Loucy (cell line): Measurements from ENCODE around the gene RALGPS1.

ENCODE experiments used
- H2AFZ ChIP-seq: fragments of 200-600 bp; sonication (generic); 2 replicates; pipeline ENCODE4 v1.6.0; 2016; ENCODE audit warnings: antibody characterized with exemption, mild to moderate bottlenecking, low read length, moderate library complexity
- H3F3A ChIP-seq: fragments of 200-600 bp; 2 replicates; pipeline ENCODE4 v1.6.0; 2016; ENCODE audit warnings: antibody characterized with exemption, low read depth, mild to moderate bottlenecking
- H3K27me3 ChIP-seq: fragments of 200-600 bp; sonication (generic); 2 replicates; pipeline ENCODE4 v1.6.1; 2014; ENCODE audit warnings: low read length, mild to moderate bottlenecking; ENCODE audit not compliant: insufficient read depth, poor library complexity, severe bottlenecking
- H3K36me3 ChIP-seq: fragments of 200-600 bp; sonication (generic); 2 replicates; pipeline ENCODE4 v1.6.1; 2016; ENCODE audit warnings: low read length; ENCODE audit not compliant: insufficient read depth
- H3K4me1 ChIP-seq: fragments of 200-600 bp; sonication (generic); 2 replicates; pipeline ENCODE4 v1.5.1; 2014; ENCODE audit warnings: low read length, mild to moderate bottlenecking; ENCODE audit not compliant: insufficient read depth, poor library complexity, severe bottlenecking
- H3K4me2 ChIP-seq: fragments of 200-600 bp; sonication (generic); 2 replicates; pipeline ENCODE4 v1.6.0; 2014; ENCODE audit warnings: antibody characterized with exemption, low read length, low read depth, mild to moderate bottlenecking; ENCODE audit not compliant: poor library complexity, severe bottlenecking
- H3K4me3 ChIP-seq: fragments of 200-600 bp; sonication (generic); 2 replicates; pipeline ENCODE4 v1.5.1; 2014; ENCODE audit warnings: low read length, mild to moderate bottlenecking, mixed read lengths; ENCODE audit not compliant: poor library complexity, severe bottlenecking
- H3K79me2 ChIP-seq: fragments of 200-600 bp; sonication (generic); 2 replicates; pipeline ENCODE4 v1.6.1; 2014; ENCODE audit warnings: low read length; ENCODE audit not compliant: insufficient read depth
- H3K9ac ChIP-seq: fragments of 200-600 bp; sonication (generic); 2 replicates; pipeline ENCODE4 v1.6.0; 2014; ENCODE audit warnings: mild to moderate bottlenecking, low read depth, low read length, moderate library complexity; ENCODE audit not compliant: poor library complexity, severe bottlenecking
- H3K9me2 ChIP-seq: fragments of 200-600 bp; sonication (generic); replicated peaks from 2 replicates; pipeline ENCODE4 v1.6.1; 2016; ENCODE audit warnings: low read depth, low read length, mixed read lengths
- H3K9me3 ChIP-seq: fragments of 200-600 bp; sonication (generic); 2 replicates; pipeline ENCODE4 v1.6.1; 2014; ENCODE audit warnings: mild to moderate bottlenecking, antibody characterized with exemption, low read length, low read depth; ENCODE audit not compliant: insufficient read depth
- H4K20me1 ChIP-seq: fragments of 200-600 bp; sonication (generic); 2 replicates; pipeline ENCODE4 v1.6.0; 2014; ENCODE audit warnings: antibody characterized with exemption, low read length, mild to moderate bottlenecking; ENCODE audit not compliant: insufficient read depth, poor library complexity, severe bottlenecking
- EZH2phosphoT487 ChIP-seq: fragments of 200-600 bp; IDR thresholded peaks from 2 replicates; pipeline ENCODE4 v1.6.1; 2018; ENCODE audit warnings: antibody characterized with exemption, mild to moderate bottlenecking, moderate library complexity, borderline replicate concordance
- TF ChIP-seq, protein P1 (sequence below): fragments of 200-600 bp; sonication (generic); conservative IDR thresholded peaks from 2 replicates; pipeline ENCODE4 v1.5.1; 2014; ENCODE audit warnings: mild to moderate bottlenecking, antibody characterized with exemption, low read length

Gene RALGPS1

GRCh38 chr9:127175764-127176163 is 261.2 kb downstream of the RALGPS1 start:
- H3K36me3 ChIP-seq = no peaks in the 10 kb centered on the region
- H3K27me3 ChIP-seq = no peaks in the 10 kb centered on the region
- no peaks in the 10 kb centered on the region for H4K20me1 ChIP-seq
- TF ChIP-seq, protein P1, sequence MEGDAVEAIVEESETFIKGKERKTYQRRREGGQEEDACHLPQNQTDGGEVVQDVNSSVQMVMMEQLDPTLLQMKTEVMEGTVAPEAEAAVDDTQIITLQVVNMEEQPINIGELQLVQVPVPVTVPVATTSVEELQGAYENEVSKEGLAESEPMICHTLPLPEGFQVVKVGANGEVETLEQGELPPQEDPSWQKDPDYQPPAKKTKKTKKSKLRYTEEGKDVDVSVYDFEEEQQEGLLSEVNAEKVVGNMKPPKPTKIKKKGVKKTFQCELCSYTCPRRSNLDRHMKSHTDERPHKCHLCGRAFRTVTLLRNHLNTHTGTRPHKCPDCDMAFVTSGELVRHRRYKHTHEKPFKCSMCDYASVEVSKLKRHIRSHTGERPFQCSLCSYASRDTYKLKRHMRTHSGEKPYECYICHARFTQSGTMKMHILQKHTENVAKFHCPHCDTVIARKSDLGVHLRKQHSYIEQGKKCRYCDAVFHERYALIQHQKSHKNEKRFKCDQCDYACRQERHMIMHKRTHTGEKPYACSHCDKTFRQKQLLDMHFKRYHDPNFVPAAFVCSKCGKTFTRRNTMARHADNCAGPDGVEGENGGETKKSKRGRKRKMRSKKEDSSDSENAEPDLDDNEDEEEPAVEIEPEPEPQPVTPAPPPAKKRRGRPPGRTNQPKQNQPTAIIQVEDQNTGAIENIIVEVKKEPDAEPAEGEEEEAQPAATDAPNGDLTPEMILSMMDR = no peak
- TF ChIP-seq EZH2phosphoT487 = no peak
- no peak overlapping the region for H2AFZ ChIP-seq
- H3F3A ChIP-seq = no peaks in the 10 kb centered on the region; the same call in 1 of the 2 replicates
- H3K4me2 ChIP-seq = no peak overlapping the region
- H3K4me3 ChIP-seq = no peak overlapping the region
- peaks cover 21% of the 10 kb centered on the region for H3K4me1 ChIP-seq
- H3K79me2 ChIP-seq = no peaks in the 10 kb centered on the region
- H3K9me2 ChIP-seq = no peaks in the 10 kb centered on the region
- no peaks in the 10 kb centered on the region for H3K9me3 ChIP-seq
- no peak overlapping the region for H3K9ac ChIP-seq

DNA sequence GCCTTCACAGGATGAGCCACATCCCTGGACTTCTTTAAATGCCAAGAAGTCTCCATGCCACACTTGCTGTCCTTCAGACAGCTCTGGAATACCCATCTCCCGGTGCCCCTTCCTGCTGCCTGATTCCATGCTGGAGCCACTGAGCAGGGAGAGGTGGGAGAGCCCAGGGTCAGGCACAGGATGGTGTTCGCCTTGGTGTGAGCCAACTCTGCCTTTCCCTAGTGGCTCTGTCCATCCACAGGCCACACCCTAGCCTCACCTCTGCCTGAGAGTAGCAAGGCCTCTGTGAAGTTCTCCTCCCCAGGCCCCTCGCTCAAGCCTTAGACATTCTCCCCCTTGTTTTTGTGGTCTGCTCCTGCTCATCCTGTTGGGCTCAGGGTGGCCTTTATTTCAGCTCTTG is 262.0 kb downstream of the RALGPS1 start:
- Histone ChIP-seq H3K36me3 (no peaks in the 10 kb centered on the region), H3K27me3 (no peaks in the 10 kb centered on the region), H3K4me3 (no peak overlapping the region), H3K79me2 (no peaks in the 10 kb centered on the region), H3K4me1 (peaks cover 21% of the 10 kb centered on the region), H3K9me2 (no peaks in the 10 kb centered on the region), H4K20me1 (no peaks in the 10 kb centered on the region), H2AFZ (no peak overlapping the region), H3K9me3 (no peaks in the 10 kb centered on the region), H3F3A (no peaks in the 10 kb centered on the region; the same call in 1 of the 2 replicates), H3K9ac (no peak overlapping the region), H3K4me2 (no peak overlapping the region)
- TF ChIP-seq EZH2phosphoT487 = no peak
- TF ChIP-seq, protein P1 = no peak

GRCh38 chr9:127177231-127177630 is 262.6 kb downstream of the RALGPS1 start:
- no peaks in the 10 kb centered on the region; the same call in 1 of the 2 replicates for H3F3A ChIP-seq
- H4K20me1 ChIP-seq = no peaks in the 10 kb centered on the region
- no peaks in the 10 kb centered on the region for H3K79me2 ChIP-seq
- H3K36me3 ChIP-seq = no peaks in the 10 kb centered on the region
- TF ChIP-seq, protein P1 = no peak
- TF ChIP-seq EZH2phosphoT487 = no peak
- H3K4me3 ChIP-seq = no peak overlapping the region
- H3K9ac ChIP-seq = no peak overlapping the region
- H3K4me2 ChIP-seq = no peak overlapping the region
- H3K27me3 ChIP-seq = no peaks in the 10 kb centered on the region
- no peak overlapping the region for H2AFZ ChIP-seq
- no peaks in the 10 kb centered on the region for H3K9me2 ChIP-seq
- peaks cover 21% of the 10 kb centered on the region for H3K4me1 ChIP-seq
- H3K9me3 ChIP-seq = no peaks in the 10 kb centered on the region
